HEK293T (cell line): ENCODE data around the gene ITPK1.

Experiments
- CTCF ChIA-PET: fragments of 350-600 bp; formaldehyde crosslinking; extraction: SDS; loops from one replicate; lab custom pipeline; 2021; ENCODE audit warnings: antibody characterized with exemption, inconsistent platforms; lab: Yijun Ruan, JAX
- POLR2A ChIA-PET: fragments of 350-600 bp; formaldehyde crosslinking; extraction: SDS; loops from one replicate; lab custom pipeline; 2020; ENCODE audit warnings: antibody characterized with exemption, inconsistent platforms; lab: Yijun Ruan, JAX
- DNase-seq: peaks from one replicate; pipeline ENCODE4 v3.0.0; 2012; ENCODE audit warnings: mixed read lengths; ENCODE audit errors: extremely low spot score
- ARNT ChIP-seq: fragments of 450-650 bp; IDR thresholded peaks from 2 replicates; pipeline ENCODE4 v1.6.1; 2017; ENCODE audit warnings: mild to moderate bottlenecking
- BHLHE40 ChIP-seq: fragments of 450-650 bp; IDR thresholded peaks from 2 replicates; pipeline ENCODE4 v1.6.1; 2016; ENCODE audit warnings: mild to moderate bottlenecking, moderate library complexity, borderline replicate concordance
- CTBP1 ChIP-seq: fragments of 450-650 bp; IDR thresholded peaks from 2 replicates; pipeline ENCODE4 v1.6.1; 2016; ENCODE audit warnings: borderline replicate concordance
- ELF4 ChIP-seq: fragments of 450-650 bp; IDR thresholded peaks from 2 replicates; pipeline ENCODE4 v1.6.1; 2017; ENCODE audit warnings: antibody characterized with exemption
- FOXA1 ChIP-seq: fragments of 450-650 bp; IDR thresholded peaks from 2 replicates; pipeline ENCODE4 v1.6.1; 2016; ENCODE audit warnings: mild to moderate bottlenecking
- FOXK2 ChIP-seq: fragments of 450-650 bp; IDR thresholded peaks from 2 replicates; pipeline ENCODE4 v1.6.1; 2016; ENCODE audit warnings: mild to moderate bottlenecking
- FOXM1 ChIP-seq: fragments of 450-650 bp; IDR thresholded peaks from 2 replicates; pipeline ENCODE4 v1.6.1; 2017; ENCODE audit warnings: mild to moderate bottlenecking, borderline replicate concordance
- HDGF ChIP-seq: fragments of 450-650 bp; IDR thresholded peaks from 2 replicates; pipeline ENCODE4 v1.6.1; 2017; ENCODE audit warnings: antibody characterized with exemption, borderline replicate concordance
- L3MBTL2 ChIP-seq: fragments of 450-650 bp; conservative IDR thresholded peaks from 2 replicates; pipeline ENCODE4 v1.6.1; 2016; ENCODE audit warnings: mild to moderate bottlenecking
- LEF1 ChIP-seq: fragments of 450-650 bp; IDR thresholded peaks from 2 replicates; pipeline ENCODE4 v1.6.1; 2017; ENCODE audit warnings: mild to moderate bottlenecking, borderline replicate concordance
- NFRKB ChIP-seq: fragments of 450-650 bp; IDR thresholded peaks from 2 replicates; pipeline ENCODE4 v1.6.1; 2016; ENCODE audit warnings: mild to moderate bottlenecking, moderate library complexity
- SP1 ChIP-seq: fragments of 450-650 bp; IDR thresholded peaks from 2 replicates; pipeline ENCODE4 v1.6.1; 2017
- SUZ12 ChIP-seq: fragments of 450-650 bp; IDR thresholded peaks from 2 replicates; pipeline ENCODE4 v1.6.1; 2016; ENCODE audit warnings: mild to moderate bottlenecking
- TARDBP ChIP-seq: fragments of 450-650 bp; IDR thresholded peaks from 2 replicates; pipeline ENCODE4 v1.6.1; 2016
- ZNF384 ChIP-seq: fragments of 450-650 bp; IDR thresholded peaks from 2 replicates; pipeline ENCODE4 v1.6.1; 2016
- TF ChIP-seq, protein P1 (sequence below): fragments of 450-650 bp; IDR thresholded peaks from 2 replicates; pipeline ENCODE4 v1.6.1; 2016

The ITPK1 gene

DNA sequence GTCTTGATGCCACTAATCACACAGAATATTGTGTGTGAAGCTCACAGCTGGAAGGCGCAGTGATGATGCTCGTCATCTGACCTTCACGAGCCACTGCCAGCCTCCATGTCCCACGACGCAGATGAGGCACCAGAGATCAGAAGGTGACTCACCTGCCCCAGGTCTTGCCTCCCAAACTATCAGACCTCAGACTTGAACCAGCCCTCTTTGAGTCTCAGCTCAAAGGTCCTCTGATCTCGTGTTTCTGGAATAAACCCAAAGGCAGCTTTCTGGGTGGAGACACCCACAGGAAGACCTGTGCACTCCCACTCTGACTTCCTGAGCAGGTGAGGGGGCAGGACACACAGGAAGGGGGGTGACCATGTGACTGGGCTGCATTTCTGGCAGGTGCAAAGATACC is 212.4 kb downstream of the ITPK1 start:
- ChIA-PET POLR2A (no interaction called here), CTCF (interaction anchor here (1.6 kb wide), 1 partner anchor 210 kb away, joined by 3 read pairs; no protein-coding TSS in a partner anchor)
- DNase-seq, result no peak
- no peak for TF ChIP-seq L3MBTL2
- no peak for TF ChIP-seq ZNF384
- TF ChIP-seq SUZ12, result no peak
- no peak for TF ChIP-seq LEF1
- TF ChIP-seq FOXK2, result no peak
- no peak for TF ChIP-seq NFRKB

DNA sequence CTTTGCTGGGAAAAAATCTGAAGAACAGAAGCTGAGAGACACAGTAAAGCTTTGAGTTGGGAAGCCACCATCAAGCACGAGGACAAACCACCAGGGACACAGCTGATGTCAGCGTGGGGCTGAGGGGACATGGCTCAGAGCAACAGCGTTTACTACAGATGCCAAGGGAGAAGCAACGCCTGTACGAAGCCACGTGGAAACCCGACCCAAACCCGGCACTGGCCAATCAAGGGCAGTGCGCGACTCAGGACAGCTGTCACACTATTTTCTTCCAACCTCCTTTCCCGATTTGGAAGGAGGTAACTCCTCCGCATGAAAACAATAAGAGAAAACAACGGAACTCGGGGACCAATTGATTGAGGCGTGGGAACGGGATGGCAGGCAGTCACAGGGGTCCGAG is 213.0 kb downstream of the ITPK1 start:
- POLR2A ChIA-PET, result no interaction called here
- no peak for DNase-seq
- CTCF ChIA-PET, result interaction anchor here (1.6 kb wide), 1 partner anchor 211 kb away, joined by 3 read pairs; no protein-coding TSS in a partner anchor
- TF ChIP-seq ELF4 (no peak), NFRKB (no peak), CTBP1 (no peak), FOXM1 (no peak), BHLHE40 (no peak)
- TF ChIP-seq, protein P1, sequence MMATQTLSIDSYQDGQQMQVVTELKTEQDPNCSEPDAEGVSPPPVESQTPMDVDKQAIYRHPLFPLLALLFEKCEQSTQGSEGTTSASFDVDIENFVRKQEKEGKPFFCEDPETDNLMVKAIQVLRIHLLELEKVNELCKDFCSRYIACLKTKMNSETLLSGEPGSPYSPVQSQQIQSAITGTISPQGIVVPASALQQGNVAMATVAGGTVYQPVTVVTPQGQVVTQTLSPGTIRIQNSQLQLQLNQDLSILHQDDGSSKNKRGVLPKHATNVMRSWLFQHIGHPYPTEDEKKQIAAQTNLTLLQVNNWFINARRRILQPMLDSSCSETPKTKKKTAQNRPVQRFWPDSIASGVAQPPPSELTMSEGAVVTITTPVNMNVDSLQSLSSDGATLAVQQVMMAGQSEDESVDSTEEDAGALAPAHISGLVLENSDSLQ, result no peak

DNA sequence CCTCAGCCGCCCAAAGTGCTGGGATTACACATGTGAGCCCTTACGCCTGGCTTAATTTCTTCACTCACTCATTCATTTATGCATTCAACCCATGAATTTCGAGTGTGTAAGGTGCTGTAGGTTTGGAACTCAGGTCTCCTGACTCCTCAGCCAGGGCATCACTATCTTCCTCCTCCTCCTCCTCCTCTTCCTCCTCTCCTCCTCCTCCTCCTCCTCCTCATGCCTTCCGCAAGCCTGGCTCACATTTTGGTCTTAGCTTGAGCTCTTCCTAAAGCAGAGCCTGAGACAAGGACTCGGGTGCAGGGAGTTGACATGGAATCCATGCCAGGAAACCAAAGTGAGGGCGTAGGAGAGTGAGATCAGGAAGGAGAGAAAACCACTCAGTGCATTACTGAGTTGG is 213.5 kb downstream of the ITPK1 start:
- TF ChIP-seq CTBP1 (no peak), FOXK2 (no peak), SP1 (no peak), ELF4 (no peak), TARDBP (no peak), FOXM1 (no peak), ARNT (no peak), FOXA1 (no peak), SUZ12 (no peak), HDGF (no peak), BHLHE40 (no peak), LEF1 (no peak)
- TF ChIP-seq, protein P1, result no peak
- DNase-seq, result no peak
- CTCF ChIA-PET, result interaction anchor here (0.6 kb wide), 1 partner anchor 379 kb away, joined by 4 read pairs; no protein-coding TSS in a partner anchor
- POLR2A ChIA-PET, result no interaction called here

DNA sequence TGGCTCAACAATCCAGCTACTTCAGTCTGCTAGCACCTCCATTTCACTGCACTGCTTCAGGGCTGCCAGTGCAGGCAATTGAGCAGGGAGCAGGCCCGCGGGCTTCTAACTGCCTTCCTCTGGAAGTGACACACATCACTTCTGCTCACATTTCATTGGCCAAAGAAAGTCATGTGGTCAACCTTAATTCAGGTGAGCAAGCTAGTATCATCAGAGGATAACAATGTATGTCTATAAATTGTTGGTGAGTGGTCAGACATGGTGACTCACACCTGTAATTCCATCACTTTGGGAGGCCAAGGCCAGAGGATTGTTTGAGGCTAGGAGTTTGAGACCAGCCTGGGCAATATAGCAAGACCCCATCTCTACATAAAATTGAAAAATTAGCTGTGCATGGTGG is 215.1 kb downstream of the ITPK1 start:
- POLR2A ChIA-PET, result no interaction called here
- TF ChIP-seq CTBP1 (no peak), FOXA1 (no peak), SUZ12 (no peak), ZNF384 (no peak), SP1 (no peak), FOXK2 (no peak)
- DNase-seq, result no peak
- CTCF ChIA-PET, result no interaction called here

DNA sequence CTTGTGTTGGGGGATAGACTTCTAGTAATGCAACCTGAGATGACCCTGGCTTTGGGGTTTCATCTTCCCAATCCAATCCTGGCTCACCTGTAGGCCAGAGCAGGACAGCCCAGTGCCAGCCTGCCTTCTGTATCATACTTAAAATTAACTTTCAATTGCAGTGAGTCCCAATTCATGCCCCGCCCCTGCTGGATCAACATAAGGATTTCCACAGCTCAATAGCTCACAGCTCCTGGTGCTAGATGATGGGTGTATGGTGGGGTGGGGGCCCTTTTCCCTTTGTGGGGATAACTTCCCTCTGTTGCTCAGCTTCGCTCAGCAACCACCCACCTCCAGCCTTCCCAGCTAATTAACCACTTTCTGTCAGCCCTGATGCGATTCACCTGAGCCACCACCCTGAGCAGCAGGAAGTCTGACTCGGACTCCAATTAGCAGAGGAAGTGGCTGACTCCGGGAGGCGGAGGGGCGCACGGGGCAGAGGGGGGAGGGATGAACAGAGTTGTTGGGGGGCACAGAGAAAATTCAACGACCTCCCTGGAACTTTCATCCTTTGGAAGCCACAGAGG is 217.1 kb downstream of the ITPK1 start:
- no peak for TF ChIP-seq TARDBP
- TF ChIP-seq HDGF, result no peak
- no peak for TF ChIP-seq L3MBTL2
- TF ChIP-seq BHLHE40, result no peak
- no peak for DNase-seq
- POLR2A ChIA-PET, result interaction anchor here (0.7 kb wide), 1 partner anchor 292 kb away, joined by 3 read pairs; no protein-coding TSS in a partner anchor
- CTCF ChIA-PET, result no interaction called here

DNA sequence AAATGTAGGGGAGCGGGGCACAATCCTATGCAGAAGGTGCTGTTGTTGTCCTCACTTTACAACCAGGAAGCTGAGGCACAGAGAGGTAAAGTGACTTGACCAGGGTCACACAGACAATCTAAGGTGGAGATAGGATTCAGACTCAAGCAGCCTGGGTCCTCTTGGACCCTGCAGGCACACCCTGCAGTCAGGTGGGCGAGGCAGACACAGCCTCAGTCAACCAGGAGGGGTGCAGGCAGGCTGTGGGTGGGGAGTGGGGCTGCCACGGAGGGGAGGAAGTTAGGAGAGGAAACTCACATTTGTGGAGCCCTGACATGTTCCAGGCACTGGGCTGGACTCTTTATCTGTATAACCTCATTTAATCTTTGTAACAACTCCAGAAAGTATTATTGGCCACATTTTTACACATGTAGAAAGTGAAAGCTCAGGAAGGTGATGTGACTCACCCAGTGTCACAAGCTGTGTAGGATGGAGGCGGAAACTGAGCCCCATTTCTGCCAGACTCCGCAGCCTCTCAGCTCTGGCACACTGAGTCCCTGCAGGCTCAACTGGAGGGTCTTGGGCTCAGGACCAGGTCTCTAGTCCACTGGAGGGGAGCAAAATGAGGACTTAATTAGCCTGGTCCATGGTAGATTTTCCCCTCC is 217.7 kb downstream of the ITPK1 start:
- TF ChIP-seq ELF4, result no peak
- no peak for TF ChIP-seq HDGF
- no peak for TF ChIP-seq ARNT
- TF ChIP-seq SUZ12, result no peak
- TF ChIP-seq LEF1, result no peak
- TF ChIP-seq, protein P1, result no peak
- TF ChIP-seq FOXA1, result no peak
- no peak for TF ChIP-seq L3MBTL2
- no peak for TF ChIP-seq NFRKB
- TF ChIP-seq TARDBP, result no peak
- no peak for TF ChIP-seq FOXK2
- no peak for TF ChIP-seq ZNF384
- no peak for TF ChIP-seq BHLHE40
- no peak for TF ChIP-seq CTBP1
- TF ChIP-seq FOXM1, result no peak
- no peak for DNase-seq
- ChIA-PET POLR2A (interaction anchor here (0.7 kb wide), 1 partner anchor 292 kb away, joined by 3 read pairs; no protein-coding TSS in a partner anchor), CTCF (no interaction called here)
